SU-DHL-6 (cell line): ENCODE results near the gene YPEL4.
A peak's percentile ranks its signal among the peaks of the same experiment; 100 is the strongest.

Source experiments
- H2AFZ ChIP-seq: fragments of 200-600 bp; sonication (generic); 2 replicates; pipeline ENCODE4 v1.6.1; 2014; ENCODE audit warnings: low read depth, mild to moderate bottlenecking, moderate library complexity, mixed read lengths, antibody characterized with exemption, low read length; ENCODE audit not compliant: severe bottlenecking
- H3F3A ChIP-seq: fragments of 200-600 bp; shearing (Covaris generic); 2 replicates; pipeline ENCODE4 v1.6.0; 2016; ENCODE audit warnings: antibody characterized with exemption, mild to moderate bottlenecking; ENCODE audit not compliant: insufficient read depth
- H3K27ac ChIP-seq: fragments of 200-600 bp; sonication (generic); 2 replicates; pipeline ENCODE4 v1.5.1; 2016; ENCODE audit warnings: low read depth, mild to moderate bottlenecking, low read length, moderate library complexity, mixed read lengths
- H3K27me3 ChIP-seq: fragments of 200-600 bp; sonication (generic), shearing (Covaris generic); 2 replicates; pipeline ENCODE4 v1.6.0; 2014; ENCODE audit warnings: mild to moderate bottlenecking, low read length
- H3K36me3 ChIP-seq: fragments of 200-600 bp; sonication (generic); 2 replicates; pipeline ENCODE4 v1.6.1; 2014; ENCODE audit warnings: mild to moderate bottlenecking, low read length, mixed read lengths
- H3K4me2 ChIP-seq: fragments of 300-600, 200-600 bp; shearing (Covaris generic), sonication (generic); 2 replicates; pipeline ENCODE4 v1.6.0; 2014; ENCODE audit warnings: low read length, low read depth, mild to moderate bottlenecking; ENCODE audit not compliant: poor library complexity, severe bottlenecking
- H3K4me3 ChIP-seq: fragments of 200-600 bp; sonication (generic); 2 replicates; pipeline ENCODE4 v1.5.1; 2014; ENCODE audit warnings: antibody characterized with exemption, low read length, mild to moderate bottlenecking, mixed read lengths; ENCODE audit not compliant: insufficient read depth, poor library complexity, severe bottlenecking
- H3K79me2 ChIP-seq: fragments of 200-600 bp; sonication (generic); 2 replicates; pipeline ENCODE4 v1.6.1; 2014; ENCODE audit warnings: mild to moderate bottlenecking, low read length, moderate library complexity; ENCODE audit not compliant: insufficient read depth
- H3K9ac ChIP-seq: fragments of 200-600 bp; sonication (generic); 2 replicates; pipeline ENCODE4 v1.7.0; 2014; ENCODE audit warnings: mild to moderate bottlenecking, low read length
- H3K9me2 ChIP-seq: fragments of 200-600 bp; sonication (generic); replicated peaks from 2 replicates; pipeline ENCODE4 v1.6.1; 2014; ENCODE audit warnings: low read length; ENCODE audit not compliant: insufficient read depth
- H3K9me3 ChIP-seq: fragments of 200-600 bp; sonication (generic); 2 replicates; pipeline ENCODE4 v1.6.1; 2014; ENCODE audit warnings: low read length, mixed read lengths; ENCODE audit not compliant: insufficient read depth
- H4K20me1 ChIP-seq: fragments of 200-600 bp; sonication (generic); 2 replicates; pipeline ENCODE4 v1.6.1; 2014; ENCODE audit warnings: low read depth, mild to moderate bottlenecking, antibody characterized with exemption, low read length, moderate library complexity, mixed read lengths
- EZH2phosphoT487 ChIP-seq: fragments of 200-600 bp; sonication (generic), shearing (Covaris generic); conservative IDR thresholded peaks from 2 replicates; pipeline ENCODE4 v1.6.1; 2018; ENCODE audit warnings: mild to moderate bottlenecking, antibody characterized with exemption, low read length, moderate library complexity, mixed read lengths
- TF ChIP-seq, protein P1 (sequence below): fragments of 200-600 bp; sonication (generic); IDR thresholded peaks from one replicate; pipeline ENCODE4 v1.5.1; 2017; ENCODE audit warnings: antibody characterized with exemption, mild to moderate bottlenecking, low read length, moderate library complexity; ENCODE audit not compliant: insufficient read depth, poor library complexity, severe bottlenecking

The YPEL4 gene

DNA sequence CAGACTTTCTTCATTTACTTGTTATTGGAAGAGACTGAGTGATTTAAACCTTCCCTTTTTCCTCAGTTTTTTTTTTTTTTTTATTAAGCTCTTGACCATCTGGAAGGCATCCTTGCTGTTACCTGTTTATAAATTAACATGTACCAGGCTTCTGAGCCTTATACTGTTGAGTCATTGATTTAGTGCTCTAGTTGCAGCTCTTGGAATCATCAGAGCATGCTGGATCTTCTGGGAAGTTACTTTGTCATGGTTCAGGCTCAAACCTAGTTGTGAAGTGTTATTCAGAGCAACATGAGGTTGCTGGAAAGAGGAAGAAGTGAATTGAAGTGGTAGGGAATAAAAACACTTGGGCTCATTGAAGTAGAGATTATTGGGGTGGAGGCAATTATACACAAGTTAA, 24.5 kb upstream of the YPEL4 start:
- H3F3A ChIP-seq = no peaks in the 10 kb centered on the region
- TF ChIP-seq, protein P1, sequence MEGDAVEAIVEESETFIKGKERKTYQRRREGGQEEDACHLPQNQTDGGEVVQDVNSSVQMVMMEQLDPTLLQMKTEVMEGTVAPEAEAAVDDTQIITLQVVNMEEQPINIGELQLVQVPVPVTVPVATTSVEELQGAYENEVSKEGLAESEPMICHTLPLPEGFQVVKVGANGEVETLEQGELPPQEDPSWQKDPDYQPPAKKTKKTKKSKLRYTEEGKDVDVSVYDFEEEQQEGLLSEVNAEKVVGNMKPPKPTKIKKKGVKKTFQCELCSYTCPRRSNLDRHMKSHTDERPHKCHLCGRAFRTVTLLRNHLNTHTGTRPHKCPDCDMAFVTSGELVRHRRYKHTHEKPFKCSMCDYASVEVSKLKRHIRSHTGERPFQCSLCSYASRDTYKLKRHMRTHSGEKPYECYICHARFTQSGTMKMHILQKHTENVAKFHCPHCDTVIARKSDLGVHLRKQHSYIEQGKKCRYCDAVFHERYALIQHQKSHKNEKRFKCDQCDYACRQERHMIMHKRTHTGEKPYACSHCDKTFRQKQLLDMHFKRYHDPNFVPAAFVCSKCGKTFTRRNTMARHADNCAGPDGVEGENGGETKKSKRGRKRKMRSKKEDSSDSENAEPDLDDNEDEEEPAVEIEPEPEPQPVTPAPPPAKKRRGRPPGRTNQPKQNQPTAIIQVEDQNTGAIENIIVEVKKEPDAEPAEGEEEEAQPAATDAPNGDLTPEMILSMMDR = no peak
- TF ChIP-seq EZH2phosphoT487 = no peak
- H3K9ac ChIP-seq = no peak overlapping the region
- no peaks in the 10 kb centered on the region for H3K9me2 ChIP-seq
- no peak overlapping the region for H2AFZ ChIP-seq
- H3K27me3 ChIP-seq = no peaks in the 10 kb centered on the region
- H3K4me3 ChIP-seq = no peak overlapping the region
- H3K79me2 ChIP-seq = peaks cover 96% of the 10 kb centered on the region
- H3K9me3 ChIP-seq = no peaks in the 10 kb centered on the region
- no peak overlapping the region for H3K4me2 ChIP-seq
- H3K27ac ChIP-seq = no peak overlapping the region
- peaks cover 28% of the 10 kb centered on the region; the same call in 1 of the 2 replicates for H3K36me3 ChIP-seq
- peaks cover 41% of the 10 kb centered on the region for H4K20me1 ChIP-seq

DNA sequence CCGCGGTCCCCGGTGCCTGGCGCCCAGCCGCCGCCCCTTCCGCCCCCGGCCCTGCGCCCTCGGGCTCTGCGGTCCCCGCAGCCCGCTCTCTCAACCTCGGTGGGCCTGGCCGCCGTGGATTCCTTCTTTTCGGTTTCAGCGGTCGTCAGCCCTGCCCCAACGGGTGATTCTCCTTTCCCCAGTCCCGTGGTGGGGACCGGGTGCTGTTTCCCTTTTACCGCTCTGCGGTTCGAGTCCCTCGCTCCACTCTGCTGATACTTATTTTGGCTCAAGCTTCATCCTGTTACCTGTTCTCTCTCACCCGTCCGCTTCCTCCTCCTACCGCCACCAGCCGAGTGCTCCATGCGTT, 18.7 kb upstream of the YPEL4 start:
- peaks cover 7% of the 10 kb centered on the region; the same call in 1 of the 2 replicates for H3K36me3 ChIP-seq
- 0 out of 2 replicates have a peak, but pooled peaks cover 5% of the 10 kb centered on the region for H3F3A ChIP-seq
- H3K27ac ChIP-seq = peak overlapping the region; percentile 82
- H4K20me1 ChIP-seq = peaks cover 20% of the 10 kb centered on the region
- peak overlapping the region; percentile 94 for H3K9ac ChIP-seq
- no peaks in the 10 kb centered on the region for H3K9me2 ChIP-seq
- no peaks in the 10 kb centered on the region for H3K9me3 ChIP-seq
- H3K4me3 ChIP-seq = peak overlapping the region; percentile 98
- no peaks in the 10 kb centered on the region for H3K27me3 ChIP-seq
- H2AFZ ChIP-seq = peak overlapping the region; percentile 34
- peaks cover 54% of the 10 kb centered on the region for H3K79me2 ChIP-seq
- TF ChIP-seq, protein P1 = no peak
- TF ChIP-seq EZH2phosphoT487 = no peak
- peak overlapping the region; percentile 77 for H3K4me2 ChIP-seq

GRCh38 chr11:57667736-57668433, 18.2 kb upstream of the YPEL4 start, which contains the start of gene ZDHHC5:
Gene ZDHHC5 (plus strand): TSS chr11:57668114. CDS start chr11:57673091, 4,977 bp downstream.
- Histone ChIP-seq H3K9me3 (no peaks in the 10 kb centered on the region), H3K4me3 (peak within 1 kb of the TSS; percentile 98), H2AFZ (peak within 1 kb of the TSS; percentile 66), H4K20me1 (peaks cover 20% of the 10 kb centered on the region), H3K79me2 (peaks cover 49% of the 10 kb centered on the region), H3F3A (peaks cover 7% of the 10 kb centered on the region; the same call in 1 of the 2 replicates), H3K27me3 (no peaks in the 10 kb centered on the region), H3K36me3 (peaks cover 4% of the 10 kb centered on the region; the same call in 1 of the 2 replicates), H3K4me2 (peak within 1 kb of the TSS; percentile 77), H3K9me2 (no peaks in the 10 kb centered on the region), H3K9ac (peak within 1 kb of the TSS; percentile 94), H3K27ac (peak within 1 kb of the TSS; percentile 82)
- TF ChIP-seq, protein P1 = peak; percentile 26
- TF ChIP-seq EZH2phosphoT487 = no peak
